ENCODE measurements around the gene RERE. TPM values are rescaled to one million over a fixed set of nuclear protein-coding genes. Genes with fewer than 3 reads are reported as not detected.
"Not testable (repeated sequence)": the region's sequence is repeated elsewhere in the genome, so short reads cannot be mapped to it uniquely, and the experiment has no call there.

RERE gene
- total RNA-seq, 1 experiment from 2014 or later, result 161 TPM

DNA sequence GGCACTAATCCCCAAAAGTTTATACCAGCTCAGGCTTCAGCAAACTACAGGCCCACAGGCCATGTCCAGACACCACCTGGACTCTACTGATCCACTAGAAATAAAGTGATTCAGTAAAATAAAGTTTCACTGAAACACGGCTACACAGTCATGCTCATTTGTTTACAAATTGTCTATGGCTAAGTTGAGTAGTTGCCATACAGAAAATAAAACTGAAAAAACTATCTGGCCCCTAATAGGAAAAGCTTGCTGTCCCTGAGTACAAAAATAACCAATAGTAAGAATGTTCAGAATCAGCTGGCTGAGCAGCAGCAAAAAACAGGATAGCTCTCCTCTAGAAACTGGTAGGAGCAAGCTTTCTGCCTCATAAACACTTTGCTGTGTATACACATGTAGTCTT is 221.5 kb downstream of the RERE start:
- Mint-ChIP-seq H3K4me1 (peaks cover 62% of the 10 kb centered on the region), H3K27ac (peak overlapping the region; percentile 69), H3K36me3 (peaks cover 9% of the 10 kb centered on the region; the same call in 1 of the 2 replicates), H3K27me3 (ENCODE audit: low read depth) (no peaks in the 10 kb centered on the region), H3K9me3 (peaks cover 9% of the 10 kb centered on the region), H3K4me3 (no peak overlapping the region)
- DNase-seq (ENCODE audit: low spot score) (no peak), ATAC-seq (no peak)
- TF ChIP-seq ATF1 (CRISPR knock-in tag; IDR thresholded peaks at IDR 0.05) (no peak), ZNF232 (CRISPR knock-in tag; IDR thresholded peaks at IDR 0.05) (no peak)
- POLR2A ChIA-PET, result no interaction called here
- CTCF ChIA-PET, result no interaction called here

DNA sequence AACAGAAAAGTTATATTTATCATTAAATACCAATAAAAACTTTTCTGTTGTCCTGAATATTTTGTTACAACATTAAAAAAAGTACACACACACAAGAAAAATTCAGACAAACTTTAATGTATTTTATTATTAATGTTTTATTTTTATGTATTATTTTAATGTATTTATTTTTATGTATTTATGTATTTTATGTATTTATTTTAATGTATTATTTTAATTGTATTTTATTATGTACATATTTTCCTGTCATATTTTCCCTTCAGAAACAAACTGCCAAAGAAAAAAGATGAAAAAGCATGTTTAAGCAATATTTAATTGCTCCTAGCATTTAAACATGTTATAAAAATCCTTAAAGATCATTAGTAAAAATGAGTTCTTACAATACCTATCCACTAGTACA is 222.1 kb downstream of the RERE start:
- H3K27me3 Mint-ChIP-seq (ENCODE audit: low read depth), result no peaks in the 10 kb centered on the region
- peaks cover 65% of the 10 kb centered on the region for H3K4me1 Mint-ChIP-seq
- CTCF ChIA-PET, result interaction anchor here (0.6 kb wide), 1 partner anchor 620 kb away, joined by 4 read pairs; no protein-coding TSS in a partner anchor
- ATAC-seq (no peak), DNase-seq (ENCODE audit: low spot score) (no peak)
- TF ChIP-seq PRRX2 (CRISPR knock-in tag; IDR thresholded peaks at IDR 0.05) (no peak), ESRRA (CRISPR knock-in tag; IDR thresholded peaks at IDR 0.05; ENCODE audit: borderline replicate concordance) (no peak), HMGA2 (CRISPR knock-in tag; IDR thresholded peaks at IDR 0.05) (peak; percentile 98), GTF2I (CRISPR knock-in tag; conservative IDR thresholded peaks at IDR 0.05) (no peak), JAZF1 (CRISPR knock-in tag; IDR thresholded peaks at IDR 0.05) (no peak)
- TF ChIP-seq, protein P1, sequence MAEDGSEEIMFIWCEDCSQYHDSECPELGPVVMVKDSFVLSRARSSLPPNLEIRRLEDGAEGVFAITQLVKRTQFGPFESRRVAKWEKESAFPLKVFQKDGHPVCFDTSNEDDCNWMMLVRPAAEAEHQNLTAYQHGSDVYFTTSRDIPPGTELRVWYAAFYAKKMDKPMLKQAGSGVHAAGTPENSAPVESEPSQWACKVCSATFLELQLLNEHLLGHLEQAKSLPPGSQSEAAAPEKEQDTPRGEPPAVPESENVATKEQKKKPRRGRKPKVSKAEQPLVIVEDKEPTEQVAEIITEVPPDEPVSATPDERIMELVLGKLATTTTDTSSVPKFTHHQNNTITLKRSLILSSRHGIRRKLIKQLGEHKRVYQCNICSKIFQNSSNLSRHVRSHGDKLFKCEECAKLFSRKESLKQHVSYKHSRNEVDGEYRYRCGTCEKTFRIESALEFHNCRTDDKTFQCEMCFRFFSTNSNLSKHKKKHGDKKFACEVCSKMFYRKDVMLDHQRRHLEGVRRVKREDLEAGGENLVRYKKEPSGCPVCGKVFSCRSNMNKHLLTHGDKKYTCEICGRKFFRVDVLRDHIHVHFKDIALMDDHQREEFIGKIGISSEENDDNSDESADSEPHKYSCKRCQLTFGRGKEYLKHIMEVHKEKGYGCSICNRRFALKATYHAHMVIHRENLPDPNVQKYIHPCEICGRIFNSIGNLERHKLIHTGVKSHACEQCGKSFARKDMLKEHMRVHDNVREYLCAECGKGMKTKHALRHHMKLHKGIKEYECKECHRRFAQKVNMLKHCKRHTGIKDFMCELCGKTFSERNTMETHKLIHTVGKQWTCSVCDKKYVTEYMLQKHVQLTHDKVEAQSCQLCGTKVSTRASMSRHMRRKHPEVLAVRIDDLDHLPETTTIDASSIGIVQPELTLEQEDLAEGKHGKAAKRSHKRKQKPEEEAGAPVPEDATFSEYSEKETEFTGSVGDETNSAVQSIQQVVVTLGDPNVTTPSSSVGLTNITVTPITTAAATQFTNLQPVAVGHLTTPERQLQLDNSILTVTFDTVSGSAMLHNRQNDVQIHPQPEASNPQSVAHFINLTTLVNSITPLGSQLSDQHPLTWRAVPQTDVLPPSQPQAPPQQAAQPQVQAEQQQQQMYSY (CRISPR knock-in tag; IDR thresholded peaks at IDR 0.05), result no peak
- TF ChIP-seq, protein P2, sequence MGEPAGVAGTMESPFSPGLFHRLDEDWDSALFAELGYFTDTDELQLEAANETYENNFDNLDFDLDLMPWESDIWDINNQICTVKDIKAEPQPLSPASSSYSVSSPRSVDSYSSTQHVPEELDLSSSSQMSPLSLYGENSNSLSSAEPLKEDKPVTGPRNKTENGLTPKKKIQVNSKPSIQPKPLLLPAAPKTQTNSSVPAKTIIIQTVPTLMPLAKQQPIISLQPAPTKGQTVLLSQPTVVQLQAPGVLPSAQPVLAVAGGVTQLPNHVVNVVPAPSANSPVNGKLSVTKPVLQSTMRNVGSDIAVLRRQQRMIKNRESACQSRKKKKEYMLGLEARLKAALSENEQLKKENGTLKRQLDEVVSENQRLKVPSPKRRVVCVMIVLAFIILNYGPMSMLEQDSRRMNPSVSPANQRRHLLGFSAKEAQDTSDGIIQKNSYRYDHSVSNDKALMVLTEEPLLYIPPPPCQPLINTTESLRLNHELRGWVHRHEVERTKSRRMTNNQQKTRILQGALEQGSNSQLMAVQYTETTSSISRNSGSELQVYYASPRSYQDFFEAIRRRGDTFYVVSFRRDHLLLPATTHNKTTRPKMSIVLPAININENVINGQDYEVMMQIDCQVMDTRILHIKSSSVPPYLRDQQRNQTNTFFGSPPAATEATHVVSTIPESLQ (CRISPR knock-in tag; IDR thresholded peaks at IDR 0.05), result no peak
- no peak overlapping the region for H3K27ac Mint-ChIP-seq
- POLR2A ChIA-PET, result no interaction called here
- H3K9me3 Mint-ChIP-seq, result peaks cover 9% of the 10 kb centered on the region
- H3K36me3 Mint-ChIP-seq, result peaks cover 9% of the 10 kb centered on the region; the same call in 1 of the 2 replicates
- H3K4me3 Mint-ChIP-seq, result no peak overlapping the region

DNA sequence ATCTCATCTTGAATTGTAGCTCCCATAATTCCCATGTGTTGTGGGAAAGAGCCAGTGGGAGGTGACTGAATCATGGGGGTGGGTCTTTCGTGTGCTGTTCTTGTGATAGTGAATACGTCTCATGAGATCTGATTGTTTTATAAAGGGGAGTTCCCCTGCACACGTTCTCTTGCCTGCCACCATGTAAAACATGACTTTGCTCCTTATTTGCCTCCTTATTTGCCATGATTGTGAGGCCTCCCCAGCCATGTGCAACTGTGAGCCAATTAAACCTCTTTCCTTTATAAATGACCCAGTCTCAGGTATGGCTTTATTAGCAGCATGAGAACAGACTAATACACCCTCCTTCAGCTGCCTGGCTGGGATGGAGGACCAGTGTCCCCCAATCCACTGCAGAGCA is 224.1 kb downstream of the RERE start:
- H3K9me3 Mint-ChIP-seq; ATAC-seq; H3K36me3 Mint-ChIP-seq; DNase-seq (ENCODE audit: low spot score); POLR2A ChIA-PET; CTCF ChIA-PET; H3K27me3 Mint-ChIP-seq (ENCODE audit: low read depth); H3K4me3 Mint-ChIP-seq: not testable (repeated sequence)
- H3K4me1 Mint-ChIP-seq, result peaks cover 60% of the 10 kb centered on the region
- H3K27ac Mint-ChIP-seq, result peak overlapping the region; percentile 75

DNA sequence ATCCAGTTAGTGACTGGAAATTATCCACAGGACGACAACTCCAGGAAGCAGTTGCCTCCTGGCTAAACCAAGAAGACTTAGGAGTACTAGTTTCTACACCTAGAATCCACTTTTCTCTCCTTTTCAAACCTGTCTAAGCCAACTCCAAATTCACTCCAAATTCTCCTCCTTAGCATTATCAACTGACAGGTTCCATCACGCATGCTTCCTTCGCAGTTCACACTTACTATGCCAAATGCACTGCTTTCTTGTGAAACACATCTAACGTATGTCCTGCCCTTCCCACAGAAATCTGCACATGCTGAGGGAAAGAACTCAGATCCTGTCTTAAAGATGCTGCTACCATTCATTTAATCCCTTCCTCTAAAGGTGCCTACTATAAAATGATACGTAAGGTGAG is 225.9 kb downstream of the RERE start:
- DNase-seq (ENCODE audit: low spot score) (no peak), ATAC-seq (no peak)
- Mint-ChIP-seq H3K4me3 (no peak overlapping the region), H3K27ac (peak overlapping the region; percentile 82), H3K27me3 (ENCODE audit: low read depth) (no peaks in the 10 kb centered on the region), H3K4me1 (peaks cover 69% of the 10 kb centered on the region), H3K9me3 (peaks cover 9% of the 10 kb centered on the region), H3K36me3 (peaks cover 9% of the 10 kb centered on the region; the same call in 1 of the 2 replicates)
- POLR2A ChIA-PET, result no interaction called here
- TF ChIP-seq, protein P3, sequence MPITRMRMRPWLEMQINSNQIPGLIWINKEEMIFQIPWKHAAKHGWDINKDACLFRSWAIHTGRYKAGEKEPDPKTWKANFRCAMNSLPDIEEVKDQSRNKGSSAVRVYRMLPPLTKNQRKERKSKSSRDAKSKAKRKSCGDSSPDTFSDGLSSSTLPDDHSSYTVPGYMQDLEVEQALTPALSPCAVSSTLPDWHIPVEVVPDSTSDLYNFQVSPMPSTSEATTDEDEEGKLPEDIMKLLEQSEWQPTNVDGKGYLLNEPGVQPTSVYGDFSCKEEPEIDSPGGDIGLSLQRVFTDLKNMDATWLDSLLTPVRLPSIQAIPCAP (CRISPR knock-in tag; IDR thresholded peaks at IDR 0.05), result no peak
- TF ChIP-seq, protein P4, sequence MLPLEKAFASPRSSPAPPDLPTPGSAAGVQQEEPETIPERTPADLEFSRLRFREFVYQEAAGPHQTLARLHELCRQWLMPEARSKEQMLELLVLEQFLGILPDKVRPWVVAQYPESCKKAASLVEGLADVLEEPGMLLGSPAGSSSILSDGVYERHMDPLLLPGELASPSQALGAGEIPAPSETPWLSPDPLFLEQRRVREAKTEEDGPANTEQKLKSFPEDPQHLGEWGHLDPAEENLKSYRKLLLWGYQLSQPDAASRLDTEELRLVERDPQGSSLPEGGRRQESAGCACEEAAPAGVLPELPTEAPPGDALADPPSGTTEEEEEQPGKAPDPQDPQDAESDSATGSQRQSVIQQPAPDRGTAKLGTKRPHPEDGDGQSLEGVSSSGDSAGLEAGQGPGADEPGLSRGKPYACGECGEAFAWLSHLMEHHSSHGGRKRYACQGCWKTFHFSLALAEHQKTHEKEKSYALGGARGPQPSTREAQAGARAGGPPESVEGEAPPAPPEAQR (CRISPR knock-in tag; IDR thresholded peaks at IDR 0.05), result no peak
- TF ChIP-seq CREM (CRISPR knock-in tag; IDR thresholded peaks at IDR 0.05), result no peak
- no peak for TF ChIP-seq OVOL2 (CRISPR knock-in tag; IDR thresholded peaks at IDR 0.05; ENCODE audit: borderline replicate concordance)
- CTCF ChIA-PET, result no interaction called here

Measured in WTC11 (cell line).